IPS-20b (cell line): ENCODE data around the gene FERMT2.

Experiments
- H3K27ac ChIP-seq: one replicate; pipeline ENCODE4 v1.5.1; 2013; ENCODE audit warnings: low read length
- H3K27me3 ChIP-seq: 2 replicates; pipeline ENCODE4 v1.6.1; 2013; ENCODE audit warnings: mild to moderate bottlenecking, low read length, inconsistent platforms; ENCODE audit not compliant: insufficient read depth
- H3K36me3 ChIP-seq: 2 replicates; pipeline ENCODE4 v1.6.1; 2013; ENCODE audit warnings: low read depth, mild to moderate bottlenecking, inconsistent platforms, low read length, moderate library complexity; ENCODE audit not compliant: insufficient read depth
- H3K4me1 ChIP-seq: 2 replicates; pipeline ENCODE4 v1.6.1; 2013; ENCODE audit warnings: mild to moderate bottlenecking, control low read depth, inconsistent platforms, low read length, moderate library complexity; ENCODE audit not compliant: insufficient read depth
- H3K4me3 ChIP-seq: 2 replicates; pipeline ENCODE4 v1.5.1; 2013; ENCODE audit warnings: mild to moderate bottlenecking, low read length, inconsistent platforms
- H3K9ac ChIP-seq: 2 replicates; pipeline ENCODE4 v1.6.1; 2013; ENCODE audit warnings: low read depth, mild to moderate bottlenecking, inconsistent platforms, low read length, moderate library complexity
- H3K9me3 ChIP-seq: 2 replicates; pipeline ENCODE4 v1.6.1; 2013; ENCODE audit warnings: mild to moderate bottlenecking, low read depth, low read length, inconsistent platforms; ENCODE audit not compliant: insufficient read depth

Gene FERMT2

DNA sequence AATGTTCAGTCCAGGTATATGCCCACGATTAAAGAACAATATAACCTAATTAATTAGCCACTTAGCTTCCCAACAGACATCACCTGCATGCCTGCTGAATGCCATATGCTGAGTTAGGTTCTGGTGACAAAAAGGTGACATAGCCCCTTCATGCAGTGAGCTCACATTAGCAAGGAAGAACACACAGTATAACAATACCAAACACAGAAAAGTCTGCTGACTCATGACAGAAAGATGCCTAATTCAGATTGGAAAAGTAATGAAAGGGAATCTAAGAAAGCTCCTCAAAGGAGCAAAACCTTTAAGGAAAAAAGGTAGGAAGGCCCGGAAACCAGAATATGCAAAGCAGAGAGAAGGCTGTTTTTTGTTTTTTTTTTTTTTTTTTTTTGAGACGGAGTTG, 59.0 kb downstream of the FERMT2 start:
- Histone ChIP-seq H3K9me3 (no peaks in the 10 kb centered on the region), H3K4me1 (no peaks in the 10 kb centered on the region), H3K36me3 (peaks cover 54% of the 10 kb centered on the region), H3K9ac (no peak overlapping the region), H3K27ac (no peak overlapping the region), H3K27me3 (no peaks in the 10 kb centered on the region), H3K4me3 (no peak overlapping the region)

DNA sequence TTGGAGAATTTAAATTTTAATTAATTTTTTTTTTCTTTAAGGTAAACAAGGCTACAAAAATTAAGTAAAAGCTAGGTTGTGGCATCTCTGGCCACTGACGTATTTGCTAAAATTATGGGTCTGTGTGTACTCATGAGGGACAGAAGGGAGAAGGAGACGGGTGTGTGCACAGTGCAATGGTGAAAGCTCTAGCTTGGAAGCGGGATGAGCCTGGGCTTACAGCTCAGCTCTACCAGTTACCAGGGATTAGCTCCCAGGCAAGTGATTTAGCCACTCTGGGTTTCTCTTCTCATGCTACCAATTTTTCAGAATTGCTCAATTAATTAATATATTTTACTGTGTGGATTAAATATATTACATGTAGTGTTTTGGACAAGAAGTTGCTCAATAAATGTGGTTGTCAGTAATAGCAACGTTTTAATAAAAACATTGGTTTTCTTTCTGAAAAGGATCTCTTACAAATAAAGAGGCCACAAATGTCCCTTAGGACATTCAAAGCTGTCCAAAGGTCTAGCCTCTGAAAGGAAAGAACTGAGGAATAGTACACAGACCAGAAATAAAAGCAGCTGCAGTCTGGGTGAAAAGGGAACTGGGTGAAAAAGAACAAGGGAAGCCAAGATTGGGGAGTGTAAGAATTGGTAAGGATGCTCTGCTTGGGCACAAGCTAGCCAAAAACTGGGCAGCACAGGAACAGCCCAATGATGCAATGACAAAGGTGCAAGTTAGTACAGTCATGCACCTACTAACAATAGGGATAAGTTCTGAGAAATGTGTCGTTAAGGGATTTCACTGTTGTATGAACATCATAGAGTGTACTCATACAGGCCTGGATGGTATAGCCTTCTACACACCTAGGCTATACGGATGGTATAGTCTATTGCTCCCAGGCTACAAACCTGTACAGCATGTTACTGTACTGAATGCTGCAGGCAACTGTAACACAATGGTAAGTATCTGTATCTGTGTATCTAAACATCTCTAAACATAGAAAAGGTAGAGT, 61.7 kb downstream of the FERMT2 start:
- peaks cover 63% of the 10 kb centered on the region for H3K36me3 ChIP-seq
- H3K4me3 ChIP-seq: no peak overlapping the region
- H3K27me3 ChIP-seq: no peaks in the 10 kb centered on the region
- H3K27ac ChIP-seq: no peak overlapping the region
- no peaks in the 10 kb centered on the region for H3K9me3 ChIP-seq
- no peak overlapping the region for H3K9ac ChIP-seq
- no peaks in the 10 kb centered on the region for H3K4me1 ChIP-seq

DNA sequence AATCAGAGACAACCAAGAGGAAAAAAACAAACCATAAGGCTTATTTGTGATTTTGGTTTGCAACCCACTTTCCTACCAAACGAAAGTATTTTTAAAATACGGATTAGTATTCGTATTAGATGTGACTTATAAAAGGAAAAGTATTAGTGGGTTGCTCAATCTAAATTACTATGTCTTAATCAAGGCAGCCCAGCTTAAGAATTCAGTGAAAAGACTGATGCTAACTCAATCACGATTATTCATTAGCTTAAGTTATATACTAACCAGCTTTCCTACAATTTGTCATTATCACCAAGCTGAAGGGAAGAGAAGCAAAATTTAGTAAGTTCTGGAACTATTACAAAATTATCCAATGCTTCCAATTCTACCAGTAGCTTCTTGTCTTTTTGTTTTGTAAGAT, 62.7 kb downstream of the FERMT2 start:
- Histone ChIP-seq H3K4me3 (no peak overlapping the region), H3K36me3 (peaks cover 62% of the 10 kb centered on the region)

DNA sequence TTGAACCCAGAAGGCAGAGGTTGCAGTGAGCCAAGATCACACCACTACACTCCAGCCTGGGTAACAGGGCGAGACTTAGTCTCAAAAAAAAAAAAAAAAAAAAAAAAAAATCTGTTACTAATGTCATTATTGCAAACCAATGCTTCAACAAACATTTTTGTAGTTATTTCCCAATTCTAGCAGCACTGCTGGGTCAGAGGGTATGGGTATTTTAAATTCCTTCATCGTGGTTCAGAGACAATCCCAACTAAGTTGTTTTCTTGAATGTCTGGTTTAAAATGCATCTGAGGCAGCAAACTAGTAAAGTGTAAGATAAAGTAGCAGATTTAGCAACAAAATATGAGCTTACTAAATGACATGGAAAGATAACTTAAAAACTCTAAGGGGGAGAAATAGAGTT, 65.6 kb downstream of the FERMT2 start:
- Histone ChIP-seq H3K36me3 (peaks cover 50% of the 10 kb centered on the region), H3K9ac (no peak overlapping the region), H3K4me3 (no peak overlapping the region), H3K27me3 (no peaks in the 10 kb centered on the region), H3K27ac (no peak overlapping the region), H3K4me1 (peaks cover 3% of the 10 kb centered on the region; the same call in 1 of the 2 replicates), H3K9me3 (no peaks in the 10 kb centered on the region)

More for the DNA sequence above, 62.7 kb downstream of the FERMT2 start:
- no peaks in the 10 kb centered on the region for H3K4me1 ChIP-seq
- H3K27ac ChIP-seq: no peak overlapping the region
- no peak overlapping the region for H3K9ac ChIP-seq
- no peaks in the 10 kb centered on the region for H3K27me3 ChIP-seq
- no peaks in the 10 kb centered on the region for H3K9me3 ChIP-seq

DNA sequence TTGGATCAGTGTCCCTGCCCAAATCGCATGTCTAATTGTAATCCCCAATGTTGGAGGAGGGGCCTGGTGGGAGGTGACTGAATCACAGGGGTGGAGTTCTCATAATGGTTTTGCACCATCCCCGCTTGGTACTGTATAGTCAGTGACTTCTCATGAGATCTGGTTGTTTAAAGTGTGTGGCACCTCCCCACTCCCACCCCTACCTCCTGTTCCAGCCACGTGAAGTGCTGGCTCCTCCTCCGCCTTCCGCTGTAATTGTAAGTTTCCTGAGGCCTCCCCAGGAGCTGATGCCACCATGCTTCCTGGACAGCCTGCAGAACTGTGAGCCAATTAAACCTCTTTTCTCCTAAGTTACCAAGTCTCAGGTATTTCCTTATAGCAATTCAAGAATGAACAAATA, 67.2 kb downstream of the FERMT2 start:
- Histone ChIP-seq H3K4me1 (peaks cover 3% of the 10 kb centered on the region; the same call in 1 of the 2 replicates), H3K27ac (no peak overlapping the region), H3K36me3 (peaks cover 51% of the 10 kb centered on the region), H3K27me3 (no peaks in the 10 kb centered on the region), H3K4me3 (no peak overlapping the region), H3K9me3 (no peaks in the 10 kb centered on the region), H3K9ac (no peak overlapping the region)

DNA sequence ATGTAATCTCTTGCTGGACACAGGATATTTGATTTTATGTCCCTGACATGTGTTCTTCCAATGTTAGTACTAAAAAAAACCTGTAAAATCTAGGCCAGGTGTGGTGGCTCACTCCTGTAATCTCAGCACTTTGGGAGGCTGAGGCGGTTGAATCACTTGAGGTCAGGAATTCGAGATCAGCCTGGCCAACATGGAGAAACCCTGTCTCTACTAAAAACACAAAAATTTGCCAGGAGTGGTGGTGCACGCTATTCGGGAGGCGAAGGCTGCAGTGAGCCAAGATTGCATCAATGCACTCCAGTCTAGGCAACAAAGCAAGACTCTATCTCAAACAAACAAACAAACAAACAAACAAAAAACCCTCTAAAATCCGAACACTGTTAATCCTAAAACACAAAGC, 68.0 kb downstream of the FERMT2 start:
- H3K9me3 ChIP-seq: no peaks in the 10 kb centered on the region
- no peak overlapping the region for H3K9ac ChIP-seq
- peaks cover 54% of the 10 kb centered on the region for H3K36me3 ChIP-seq
- H3K27me3 ChIP-seq: no peaks in the 10 kb centered on the region
- H3K4me3 ChIP-seq: no peak overlapping the region
- peaks cover 3% of the 10 kb centered on the region for H3K4me1 ChIP-seq
- H3K27ac ChIP-seq: no peak overlapping the region

DNA sequence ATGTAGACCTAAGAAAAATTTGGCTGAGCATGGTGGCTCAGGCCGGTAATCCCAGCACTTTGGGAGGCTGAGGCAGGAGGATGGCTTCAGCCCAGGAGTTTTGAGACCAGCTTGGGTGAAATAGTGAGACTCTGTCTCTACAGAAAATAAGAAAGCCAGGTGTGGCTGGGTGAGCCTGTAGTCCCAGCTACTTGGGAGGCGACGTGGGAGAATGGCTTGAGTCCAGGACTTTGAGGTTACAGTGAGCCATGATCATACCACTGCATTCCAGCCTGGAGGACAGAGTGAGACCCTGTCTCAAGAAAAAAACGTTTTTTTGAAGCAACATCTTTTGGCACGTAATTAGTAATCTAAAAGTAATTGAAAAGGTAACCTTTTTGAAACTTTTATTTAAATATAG, 70.9 kb downstream of the FERMT2 start:
- H3K4me3 ChIP-seq: no peak overlapping the region
- H3K27ac ChIP-seq: no peak overlapping the region
- H3K9me3 ChIP-seq: no peaks in the 10 kb centered on the region
- peaks cover 68% of the 10 kb centered on the region for H3K36me3 ChIP-seq
- no peak overlapping the region for H3K9ac ChIP-seq
- peaks cover 25% of the 10 kb centered on the region for H3K4me1 ChIP-seq
- H3K27me3 ChIP-seq: no peaks in the 10 kb centered on the region

DNA sequence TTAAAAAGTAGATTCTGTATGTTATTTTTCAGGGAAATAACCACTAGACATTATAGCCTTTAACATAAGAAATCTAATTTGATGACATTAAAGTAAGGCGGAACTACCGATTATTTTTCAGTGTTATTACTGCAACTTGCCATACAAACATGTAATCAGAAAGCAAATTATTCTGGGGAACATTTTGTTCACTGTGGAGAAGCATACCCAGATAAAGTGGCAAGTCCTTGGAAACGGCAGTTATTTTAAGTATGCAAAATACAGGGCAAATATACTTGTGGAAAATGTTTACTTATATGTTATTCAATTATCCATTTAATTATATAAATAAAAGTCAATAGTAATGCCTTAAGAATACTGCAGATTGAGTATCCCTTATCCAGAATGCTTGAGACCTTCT, 71.9 kb downstream of the FERMT2 start:
- no peaks in the 10 kb centered on the region for H3K9me3 ChIP-seq
- no peak overlapping the region for H3K27ac ChIP-seq
- peaks cover 78% of the 10 kb centered on the region for H3K36me3 ChIP-seq
- peaks cover 34% of the 10 kb centered on the region for H3K4me1 ChIP-seq
- H3K27me3 ChIP-seq: no peaks in the 10 kb centered on the region
- no peak overlapping the region for H3K4me3 ChIP-seq
- no peak overlapping the region for H3K9ac ChIP-seq

DNA sequence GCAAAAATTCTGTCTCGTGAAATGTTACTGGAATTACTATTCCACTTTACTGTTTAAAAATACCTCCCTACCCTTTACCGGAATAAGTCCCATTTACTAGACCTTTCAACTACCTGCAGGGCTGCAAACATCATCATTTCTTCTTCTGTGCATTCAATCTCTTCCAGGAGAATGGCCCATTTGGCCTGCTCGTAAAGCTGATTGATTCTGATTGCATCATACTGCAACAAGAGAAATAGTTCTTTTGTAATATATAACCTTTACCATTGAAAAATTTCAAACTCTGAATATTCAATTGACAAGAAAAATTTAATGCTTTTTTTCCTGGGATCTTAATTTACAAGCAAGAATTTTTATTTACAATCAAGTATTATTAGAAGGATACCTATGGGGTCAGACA, 72.4 kb downstream of the FERMT2 start:
- Histone ChIP-seq H3K36me3 (peaks cover 81% of the 10 kb centered on the region), H3K27me3 (no peaks in the 10 kb centered on the region), H3K9me3 (no peaks in the 10 kb centered on the region), H3K4me1 (peaks cover 38% of the 10 kb centered on the region), H3K4me3 (no peak overlapping the region), H3K27ac (no peak overlapping the region), H3K9ac (no peak overlapping the region)

DNA sequence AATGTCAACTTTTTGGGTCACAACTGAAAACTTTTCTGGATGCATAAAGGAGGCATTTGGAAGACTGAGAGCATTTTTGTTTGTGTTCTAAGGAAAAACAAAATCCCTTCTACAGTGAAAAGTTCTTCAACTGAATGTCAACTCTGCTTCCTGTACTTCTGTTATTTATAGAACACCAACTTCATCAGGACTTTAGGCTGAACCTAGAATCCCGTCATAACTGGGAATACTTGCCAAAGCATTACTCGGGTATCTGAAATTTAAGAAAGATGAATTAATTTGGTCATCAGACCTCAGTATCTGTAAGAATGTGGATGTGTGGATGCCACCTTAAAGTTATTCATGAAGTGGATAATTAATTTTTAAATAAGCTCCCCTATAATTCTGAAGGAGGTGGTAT, 73.2 kb downstream of the FERMT2 start:
- H3K4me1 ChIP-seq: peaks cover 46% of the 10 kb centered on the region
- no peaks in the 10 kb centered on the region for H3K9me3 ChIP-seq
- H3K27me3 ChIP-seq: no peaks in the 10 kb centered on the region
- H3K36me3 ChIP-seq: peaks cover 86% of the 10 kb centered on the region
- H3K4me3 ChIP-seq: no peak overlapping the region
- H3K9ac ChIP-seq: no peak overlapping the region
- H3K27ac ChIP-seq: no peak overlapping the region

DNA sequence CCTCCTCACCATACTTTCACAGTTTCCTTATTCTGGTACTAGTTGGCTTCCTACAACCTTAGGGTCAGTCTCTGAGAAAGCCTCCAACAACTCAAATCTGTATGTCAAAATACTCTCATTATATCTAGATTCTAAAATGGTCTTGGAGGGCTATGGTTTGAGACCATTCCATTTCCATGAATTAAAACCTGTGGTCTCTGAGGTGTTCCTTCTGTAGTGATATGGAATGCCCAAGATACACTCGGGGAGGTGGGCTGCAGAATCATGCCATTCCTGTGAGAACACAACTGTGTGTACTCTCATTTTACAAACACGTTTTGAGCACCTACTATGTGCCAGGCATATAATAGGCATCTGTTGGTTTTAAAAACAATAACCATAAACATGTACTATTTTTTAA, 74.0 kb downstream of the FERMT2 start:
- peaks cover 94% of the 10 kb centered on the region for H3K36me3 ChIP-seq
- no peaks in the 10 kb centered on the region for H3K27me3 ChIP-seq
- no peak overlapping the region for H3K4me3 ChIP-seq
- no peak overlapping the region for H3K27ac ChIP-seq
- H3K4me1 ChIP-seq: peaks cover 48% of the 10 kb centered on the region
- H3K9me3 ChIP-seq: no peaks in the 10 kb centered on the region
- no peak overlapping the region for H3K9ac ChIP-seq

DNA sequence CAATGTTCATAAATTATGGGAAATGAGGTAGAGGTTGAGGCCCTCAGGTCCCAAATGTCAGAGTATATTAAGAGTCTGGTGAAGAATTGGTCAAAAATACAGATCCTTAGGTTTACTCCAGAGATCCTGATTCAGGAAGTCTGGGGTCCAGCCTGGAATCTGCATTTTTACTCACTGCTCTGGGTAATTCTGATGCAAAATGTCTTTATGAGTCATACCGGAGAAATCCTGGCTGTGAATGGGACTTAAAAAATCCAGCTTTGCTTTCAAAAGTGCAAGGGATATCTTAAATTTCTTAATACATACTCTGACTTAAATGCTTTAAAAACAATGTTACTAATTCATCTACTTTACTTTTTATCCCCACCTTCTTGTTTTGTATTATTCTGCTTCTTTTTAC, 74.5 kb downstream of the FERMT2 start:
- Histone ChIP-seq H3K4me3 (no peak overlapping the region), H3K9me3 (no peaks in the 10 kb centered on the region), H3K27me3 (no peaks in the 10 kb centered on the region), H3K36me3 (peaks cover 98% of the 10 kb centered on the region), H3K27ac (no peak overlapping the region), H3K4me1 (peaks cover 48% of the 10 kb centered on the region), H3K9ac (no peak overlapping the region)
